Measurements from ENCODE around the gene CDC42EP3. TPM values are rescaled to one million over a fixed set of nuclear protein-coding genes. Genes with fewer than 3 reads are reported as not detected.

CDC42EP3 gene
- total and polyA plus RNA-seq, 3 donors from 2014 or later: 44.3 to 107 (median 50.6) TPM

- TF ChIP-seq POLR2A (IDR thresholded peaks at IDR 0.05) (no peak), CTCF (IDR thresholded peaks at IDR 0.05) (no peak)
- Histone ChIP-seq H3K4me1 (peaks cover 7% of the 10 kb centered on the region), H3K4me3 (no peak overlapping the region), H3K27ac (no peak overlapping the region), H3K27me3 (no peaks in the 10 kb centered on the region), H3K9me3 (no peaks in the 10 kb centered on the region), H3K36me3 (ENCODE audit: low read depth, missing control alignments) (no peaks in the 10 kb centered on the region)
- WGBS, 2 donors: 74 to 87% methylated on average over 2 of the region's 2 CpGs
- intact Hi-C loops (cut with DNase I; ENCODE audit: low total_unique reads): no loop called here
- DNase-seq: no peak
Measured at GRCh38 chr2:37667704-37668103, 3.7 kb downstream of the CDC42EP3 start.

GRCh38 chr2:37666772-37667171 is 4.7 kb downstream of the CDC42EP3 start:
- Histone ChIP-seq H3K27me3 (no peaks in the 10 kb centered on the region), H3K27ac (peak overlapping the region in 1 of 2 donors; percentile 22), H3K36me3 (ENCODE audit: low read depth, missing control alignments) (no peaks in the 10 kb centered on the region), H3K4me1 (peaks cover 7% of the 10 kb centered on the region), H3K4me3 (no peak overlapping the region), H3K9me3 (no peaks in the 10 kb centered on the region)
- no peak for TF ChIP-seq POLR2A (IDR thresholded peaks at IDR 0.05)
- no peak for TF ChIP-seq CTCF (IDR thresholded peaks at IDR 0.05)
- WGBS, 2 donors: 65 to 73% methylated on average over 2 of the region's 2 CpGs
- intact Hi-C loops (cut with DNase I; ENCODE audit: low total_unique reads): no loop called here
- DNase-seq: no peak

GRCh38 chr2:37665604-37666362 is 5.7 kb downstream of the CDC42EP3 start:
- intact Hi-C loops (cut with DNase I; ENCODE audit: low total_unique reads): no loop called here
- H3K36me3 ChIP-seq (ENCODE audit: low read depth, missing control alignments): no peaks in the 10 kb centered on the region

GRCh38 chr2:37665043-37665442 is 6.4 kb downstream of the CDC42EP3 start:
- no peak overlapping the region for H3K4me3 ChIP-seq
- no peak overlapping the region for H3K27ac ChIP-seq
- no peaks in the 10 kb centered on the region for H3K36me3 ChIP-seq (ENCODE audit: low read depth, missing control alignments)
- H3K27me3 ChIP-seq: no peaks in the 10 kb centered on the region
- no peaks in the 10 kb centered on the region for H3K9me3 ChIP-seq
- TF ChIP-seq CTCF (IDR thresholded peaks at IDR 0.05): no peak
- intact Hi-C loops (cut with DNase I; ENCODE audit: low total_unique reads): no loop called here
- DNase-seq: no peak
- H3K4me1 ChIP-seq: peaks cover 7% of the 10 kb centered on the region
- WGBS, 2 donors: 88 to 91% methylated on average over 2 of the region's 2 CpGs

More at GRCh38 chr2:37665604-37666362, 5.7 kb downstream of the CDC42EP3 start:
- Histone ChIP-seq H3K27ac (no peak overlapping the region), H3K4me3 (no peak overlapping the region), H3K27me3 (no peaks in the 10 kb centered on the region), H3K9me3 (no peaks in the 10 kb centered on the region), H3K4me1 (peaks cover 7% of the 10 kb centered on the region)
- WGBS, 2 donors: 64 to 67% methylated on average over 11 of the region's 11 CpGs
- DNase-seq: no peak
- TF ChIP-seq CTCF (IDR thresholded peaks at IDR 0.05): no peak
- TF ChIP-seq POLR2A (IDR thresholded peaks at IDR 0.05): no peak

- no peak for DNase-seq
- H3K36me3 ChIP-seq (ENCODE audit: low read depth, missing control alignments): no peaks in the 10 kb centered on the region
- 54 to 60% methylated on average over 2 of the region's 2 CpGs for WGBS, 2 donors
- intact Hi-C loops (cut with DNase I; ENCODE audit: low total_unique reads): no loop called here
- no peaks in the 10 kb centered on the region for H3K27me3 ChIP-seq
- no peak overlapping the region for H3K27ac ChIP-seq
- no peaks in the 10 kb centered on the region for H3K9me3 ChIP-seq
- peaks cover 3% of the 10 kb centered on the region for H3K4me1 ChIP-seq
- TF ChIP-seq CTCF (IDR thresholded peaks at IDR 0.05) (no peak), POLR2A (IDR thresholded peaks at IDR 0.05) (no peak)
- no peak overlapping the region for H3K4me3 ChIP-seq
Measured at GRCh38 chr2:37664231-37664643, 7.2 kb downstream of the CDC42EP3 start.

All from testis (tissue), 3 donors.